Osteocyte (in vitro differentiated cells): Measurements from ENCODE around the gene PLA2G4D. TPM values are rescaled to one million over a fixed set of nuclear protein-coding genes. Genes with fewer than 3 reads are reported as not detected.

Source experiments
- DNase-seq: peaks from one replicate; pipeline ENCODE4 v3.0.0; 2021; ENCODE audit warnings: mixed read lengths; ENCODE audit not compliant: unreplicated experiment; ENCODE audit errors: extremely low spot score
- H3K27ac Mint-ChIP-seq: one replicate; pipeline ENCODE4 v1.8.0; 2021; ENCODE audit warnings: mild to moderate bottlenecking, mixed read lengths; ENCODE audit not compliant: unreplicated experiment
- H3K27me3 Mint-ChIP-seq: one replicate; pipeline ENCODE4 v1.8.0; 2021; ENCODE audit warnings: mixed read lengths; ENCODE audit not compliant: unreplicated experiment
- H3K36me3 Mint-ChIP-seq: one replicate; pipeline ENCODE4 v1.8.0; 2021; ENCODE audit warnings: mixed read lengths; ENCODE audit not compliant: unreplicated experiment
- H3K4me1 Mint-ChIP-seq: one replicate; pipeline ENCODE4 v1.8.0; 2021; ENCODE audit warnings: mixed read lengths; ENCODE audit not compliant: unreplicated experiment
- H3K4me3 Mint-ChIP-seq: one replicate; pipeline ENCODE4 v1.8.0; 2021; ENCODE audit warnings: mild to moderate bottlenecking, moderate library complexity, mixed read lengths; ENCODE audit not compliant: unreplicated experiment
- H3K9me3 Mint-ChIP-seq: one replicate; pipeline ENCODE4 v1.8.0; 2021; ENCODE audit warnings: mixed read lengths; ENCODE audit not compliant: unreplicated experiment
- total RNA-seq: library from RNA; stranded (reverse); gene quantifications from 2 replicates; pipeline ENCODE4 v1.2.1, GENCODE V29; 2021
- TF ChIP-seq, protein P1 (sequence below): fragments of 200-600 bp; sonication (generic); IDR thresholded peaks from 2 replicates; pipeline ENCODE4 v1.5.0; 2021; ENCODE audit warnings: antibody characterized with exemption, mild to moderate bottlenecking, moderate library complexity

Gene PLA2G4D
- total RNA-seq, 1 donor from 2014 or later, result not detected

DNA sequence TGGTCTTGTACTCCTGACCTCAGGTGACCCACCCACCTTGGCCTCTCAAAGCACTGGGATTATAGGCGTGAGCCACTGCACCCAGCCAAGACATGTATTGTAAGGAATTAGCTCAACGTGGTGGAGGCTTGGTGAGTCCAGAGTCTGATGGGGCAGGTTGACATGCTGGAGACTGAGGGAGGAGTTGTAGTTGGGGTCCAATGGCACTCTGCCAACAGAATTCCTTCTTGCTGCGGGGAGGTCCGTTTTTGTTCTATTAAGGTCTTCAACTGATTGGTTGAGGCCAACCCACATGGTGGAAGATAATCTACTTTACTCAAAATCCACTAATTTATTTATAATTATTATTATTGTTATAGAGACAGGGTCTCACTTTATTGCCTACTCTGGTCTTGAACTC lies 30.1 kb downstream of the PLA2G4D start:
- DNase-seq, result no peak
- Mint-ChIP-seq H3K4me1 (peaks cover 2% of the 10 kb centered on the region), H3K27ac (no peak overlapping the region), H3K9me3 (peaks cover 4% of the 10 kb centered on the region), H3K36me3 (no peaks in the 10 kb centered on the region), H3K4me3 (no peak overlapping the region), H3K27me3 (peaks cover 28% of the 10 kb centered on the region)
- TF ChIP-seq, protein P1, sequence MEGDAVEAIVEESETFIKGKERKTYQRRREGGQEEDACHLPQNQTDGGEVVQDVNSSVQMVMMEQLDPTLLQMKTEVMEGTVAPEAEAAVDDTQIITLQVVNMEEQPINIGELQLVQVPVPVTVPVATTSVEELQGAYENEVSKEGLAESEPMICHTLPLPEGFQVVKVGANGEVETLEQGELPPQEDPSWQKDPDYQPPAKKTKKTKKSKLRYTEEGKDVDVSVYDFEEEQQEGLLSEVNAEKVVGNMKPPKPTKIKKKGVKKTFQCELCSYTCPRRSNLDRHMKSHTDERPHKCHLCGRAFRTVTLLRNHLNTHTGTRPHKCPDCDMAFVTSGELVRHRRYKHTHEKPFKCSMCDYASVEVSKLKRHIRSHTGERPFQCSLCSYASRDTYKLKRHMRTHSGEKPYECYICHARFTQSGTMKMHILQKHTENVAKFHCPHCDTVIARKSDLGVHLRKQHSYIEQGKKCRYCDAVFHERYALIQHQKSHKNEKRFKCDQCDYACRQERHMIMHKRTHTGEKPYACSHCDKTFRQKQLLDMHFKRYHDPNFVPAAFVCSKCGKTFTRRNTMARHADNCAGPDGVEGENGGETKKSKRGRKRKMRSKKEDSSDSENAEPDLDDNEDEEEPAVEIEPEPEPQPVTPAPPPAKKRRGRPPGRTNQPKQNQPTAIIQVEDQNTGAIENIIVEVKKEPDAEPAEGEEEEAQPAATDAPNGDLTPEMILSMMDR, result no peak

DNA sequence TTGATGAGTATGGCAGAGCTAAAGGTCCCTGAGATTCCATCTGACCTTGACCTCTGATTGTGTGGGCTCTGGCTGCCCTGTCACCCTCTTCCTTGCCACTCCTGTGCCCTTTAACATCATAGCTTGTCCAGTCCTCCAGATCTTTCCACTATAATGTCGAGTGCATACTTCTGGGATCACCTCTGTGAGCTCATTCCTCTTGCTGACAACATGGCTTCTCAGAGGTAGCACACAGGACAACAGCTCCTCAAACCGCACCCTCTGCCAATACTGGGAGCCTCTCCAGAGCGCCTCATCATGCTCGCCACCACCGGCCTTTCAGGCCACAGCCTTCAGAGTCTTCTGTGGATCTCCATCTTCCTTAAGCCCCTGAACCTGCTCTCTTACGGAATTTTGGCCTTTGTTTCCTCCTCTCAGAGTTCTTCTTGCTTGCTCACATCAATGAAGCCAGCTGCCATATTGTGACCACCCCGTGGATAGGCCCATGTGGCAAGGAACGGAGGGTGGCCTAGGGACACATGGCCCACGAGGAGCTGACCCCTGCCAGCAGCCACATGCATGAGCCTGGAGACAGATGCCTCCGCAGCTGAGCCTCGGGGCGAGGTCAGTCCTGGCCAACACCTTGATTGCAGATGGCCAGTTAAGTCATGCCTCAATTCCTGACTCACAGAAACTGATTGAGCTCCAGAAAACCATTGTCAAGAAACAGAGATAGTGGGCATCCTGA lies 31.1 kb downstream of the PLA2G4D start:
- no peak overlapping the region for H3K4me3 Mint-ChIP-seq
- H3K4me1 Mint-ChIP-seq, result peaks cover 2% of the 10 kb centered on the region
- DNase-seq, result peak; percentile 65
- H3K27ac Mint-ChIP-seq, result no peak overlapping the region
- H3K9me3 Mint-ChIP-seq, result peaks cover 4% of the 10 kb centered on the region
- peaks cover 32% of the 10 kb centered on the region for H3K27me3 Mint-ChIP-seq
- TF ChIP-seq, protein P1, result no peak
- no peaks in the 10 kb centered on the region for H3K36me3 Mint-ChIP-seq

DNA sequence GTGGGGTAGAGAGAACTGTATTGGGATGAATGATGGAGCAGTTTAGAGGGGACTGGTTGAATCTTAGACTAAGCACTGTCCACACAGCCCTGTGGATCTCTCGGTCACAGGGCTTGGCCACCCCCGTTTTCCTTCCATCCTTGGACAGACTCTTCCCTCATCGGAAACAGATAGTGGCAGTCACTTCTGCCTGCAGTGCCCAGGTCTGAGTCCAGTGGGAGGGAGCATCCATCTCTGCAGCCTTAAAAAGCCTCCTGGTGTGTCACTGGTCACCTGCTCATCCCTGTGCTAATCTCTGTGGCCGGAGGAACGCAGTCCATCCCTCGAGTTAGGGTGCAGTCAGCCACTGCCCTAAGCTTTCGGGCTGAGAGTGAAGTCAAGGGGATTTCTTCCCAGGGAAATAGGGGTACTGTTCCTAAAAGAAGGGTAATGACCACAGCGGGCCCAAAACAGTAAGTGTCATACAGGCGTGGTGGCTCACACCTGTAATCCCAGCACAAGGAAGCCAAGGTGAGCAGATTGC lies 32.0 kb downstream of the PLA2G4D start:
- Mint-ChIP-seq H3K9me3 (no peaks in the 10 kb centered on the region), H3K4me1 (peaks cover 2% of the 10 kb centered on the region), H3K27me3 (peaks cover 40% of the 10 kb centered on the region), H3K4me3 (no peak overlapping the region), H3K27ac (no peak overlapping the region), H3K36me3 (no peaks in the 10 kb centered on the region)
- TF ChIP-seq, protein P1, result no peak
- DNase-seq, result peak; percentile 70

DNA sequence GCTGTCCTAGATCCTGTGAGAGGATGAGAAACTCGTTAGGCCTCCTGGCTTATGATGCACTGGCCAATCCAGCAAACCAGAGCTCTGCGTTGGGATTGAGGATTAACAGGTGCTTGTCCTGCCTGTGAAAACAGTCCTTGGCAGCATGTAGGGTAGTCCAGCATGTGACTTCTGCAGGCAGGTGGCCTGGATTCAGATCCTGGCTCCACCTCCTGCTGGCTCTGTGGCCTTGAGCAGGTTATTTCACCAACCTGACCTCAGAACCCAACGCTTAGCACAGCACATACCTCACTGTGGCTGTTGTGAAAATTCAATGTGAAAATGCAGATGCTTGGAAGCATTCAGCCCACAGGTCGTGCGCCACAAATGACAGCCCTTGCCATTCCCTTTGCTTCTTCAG lies 33.6 kb downstream of the PLA2G4D start:
- TF ChIP-seq, protein P1, result no peak
- Mint-ChIP-seq H3K4me3 (no peak overlapping the region), H3K27ac (no peak overlapping the region), H3K4me1 (peaks cover 8% of the 10 kb centered on the region), H3K36me3 (no peaks in the 10 kb centered on the region), H3K9me3 (no peaks in the 10 kb centered on the region), H3K27me3 (peaks cover 48% of the 10 kb centered on the region)
- DNase-seq, result no peak

DNA sequence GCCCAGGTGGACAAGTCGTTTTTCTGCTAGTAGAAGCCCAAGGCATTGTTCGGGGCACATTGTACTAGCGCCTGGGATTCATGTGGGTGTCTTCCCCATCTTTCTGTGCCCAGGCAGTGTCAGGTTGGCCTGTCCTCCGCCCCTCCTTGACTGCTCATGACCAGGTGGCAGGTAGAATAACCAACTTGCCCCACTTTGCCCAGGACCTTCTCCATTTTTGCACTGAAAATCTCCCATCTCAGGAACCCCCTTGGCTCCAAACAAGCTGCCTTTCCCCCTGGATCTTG lies 33.9 kb downstream of the PLA2G4D start:
- no peaks in the 10 kb centered on the region for H3K9me3 Mint-ChIP-seq
- H3K4me3 Mint-ChIP-seq, result no peak overlapping the region
- peaks cover 52% of the 10 kb centered on the region for H3K27me3 Mint-ChIP-seq
- peaks cover 8% of the 10 kb centered on the region for H3K4me1 Mint-ChIP-seq
- H3K27ac Mint-ChIP-seq, result no peak overlapping the region
- TF ChIP-seq, protein P1, result no peak
- H3K36me3 Mint-ChIP-seq, result no peaks in the 10 kb centered on the region
- DNase-seq, result no peak
